ENCODE results near the gene RFT1. TPM values are rescaled to one million over a fixed set of nuclear protein-coding genes. Genes with fewer than 3 reads are reported as not detected.
A peak's percentile ranks its signal among the peaks of the same experiment; 100 is the strongest.

Gene RFT1
- total RNA-seq, 1 donor from 2014 or later = 17.2 TPM

GRCh38 chr3:53160061-53160659, 29.9 kb upstream of the RFT1 start:
- peak overlapping the region; percentile 72 for H3K4me3 ChIP-seq
- H3K27ac ChIP-seq = no peak overlapping the region
- H3K9me3 Mint-ChIP-seq = no peaks in the 10 kb centered on the region
- no peak overlapping the region for H3K9ac ChIP-seq
- peaks cover 19% of the 10 kb centered on the region for H3K4me1 ChIP-seq
- H4K20me1 ChIP-seq (ENCODE audit: low read depth) = no peaks in the 10 kb centered on the region
- H3K4me1 Mint-ChIP-seq = peaks cover 26% of the 10 kb centered on the region
- H3K36me3 Mint-ChIP-seq = peaks cover 2% of the 10 kb centered on the region
- H3K36me3 ChIP-seq = no peaks in the 10 kb centered on the region
- peaks cover 53% of the 10 kb centered on the region for H3K27me3 ChIP-seq
- H3K27me3 Mint-ChIP-seq (ENCODE audit: insufficient read depth, low read depth) = peaks cover 44% of the 10 kb centered on the region
- H3K4me3 Mint-ChIP-seq = peak overlapping the region; percentile 88
- H3F3A ChIP-seq (ENCODE audit: low read depth) = peaks cover 9% of the 10 kb centered on the region
- peak overlapping the region; percentile 94 for H3K4me2 ChIP-seq
- H3K79me2 ChIP-seq (ENCODE audit: low read depth) = no peaks in the 10 kb centered on the region
- TF ChIP-seq EZH2phosphoT487 (IDR thresholded peaks at IDR 0.05) = no peak
- H2AFZ ChIP-seq (replicated peaks) = peak overlapping the region; percentile 93
- H3K9me3 ChIP-seq (ENCODE audit: low read depth) = no peaks in the 10 kb centered on the region
- no peak overlapping the region for H3K27ac Mint-ChIP-seq
- DNase-seq (ENCODE audit: low spot score) = no peak

- TF ChIP-seq EZH2phosphoT487 (IDR thresholded peaks at IDR 0.05) = no peak
- Mint-ChIP-seq H3K4me3 (peak overlapping the region; percentile 88), H3K4me1 (peaks cover 26% of the 10 kb centered on the region), H3K27ac (no peak overlapping the region), H3K9me3 (no peaks in the 10 kb centered on the region), H3K36me3 (peaks cover 2% of the 10 kb centered on the region), H3K27me3 (ENCODE audit: insufficient read depth, low read depth) (peaks cover 45% of the 10 kb centered on the region)
- H3F3A ChIP-seq (ENCODE audit: low read depth) = peaks cover 9% of the 10 kb centered on the region
- H3K27me3 ChIP-seq = peaks cover 53% of the 10 kb centered on the region
- H3K79me2 ChIP-seq (ENCODE audit: low read depth) = no peaks in the 10 kb centered on the region
- H4K20me1 ChIP-seq (ENCODE audit: low read depth) = no peaks in the 10 kb centered on the region
- H3K9me3 ChIP-seq (ENCODE audit: low read depth) = no peaks in the 10 kb centered on the region
- no peak overlapping the region for H2AFZ ChIP-seq (replicated peaks)
- H3K36me3 ChIP-seq = no peaks in the 10 kb centered on the region
- peaks cover 19% of the 10 kb centered on the region for H3K4me1 ChIP-seq
- H3K9ac ChIP-seq = no peak overlapping the region
- H3K27ac ChIP-seq = no peak overlapping the region
- no peak overlapping the region for H3K4me3 ChIP-seq
- H3K4me2 ChIP-seq = peak overlapping the region; percentile 23
- DNase-seq (ENCODE audit: low spot score) = peak; percentile 62
Observed at GRCh38 chr3:53159156-53160060, 29.2 kb upstream of the RFT1 start.

GRCh38 chr3:53158765-53159155, 28.5 kb upstream of the RFT1 start:
- Histone ChIP-seq H3K4me3 (no peak overlapping the region), H3K9me3 (ENCODE audit: low read depth) (no peaks in the 10 kb centered on the region), H3F3A (ENCODE audit: low read depth) (peaks cover 9% of the 10 kb centered on the region), H3K4me2 (no peak overlapping the region), H4K20me1 (ENCODE audit: low read depth) (no peaks in the 10 kb centered on the region), H3K27ac (no peak overlapping the region), H3K79me2 (ENCODE audit: low read depth) (no peaks in the 10 kb centered on the region), H3K27me3 (peaks cover 53% of the 10 kb centered on the region), H3K9ac (no peak overlapping the region), H3K4me1 (peaks cover 19% of the 10 kb centered on the region), H3K36me3 (no peaks in the 10 kb centered on the region), H2AFZ (replicated peaks) (no peak overlapping the region)
- peak overlapping the region; percentile 48 for H3K4me3 Mint-ChIP-seq
- no peak overlapping the region for H3K27ac Mint-ChIP-seq
- H3K9me3 Mint-ChIP-seq = no peaks in the 10 kb centered on the region
- peaks cover 2% of the 10 kb centered on the region for H3K36me3 Mint-ChIP-seq
- DNase-seq (ENCODE audit: low spot score) = no peak
- TF ChIP-seq EZH2 (IDR thresholded peaks at IDR 0.05) (no peak), EZH2phosphoT487 (IDR thresholded peaks at IDR 0.05) (no peak), CTCF (IDR thresholded peaks at IDR 0.05) (no peak)
- peaks cover 26% of the 10 kb centered on the region for H3K4me1 Mint-ChIP-seq
- H3K27me3 Mint-ChIP-seq (ENCODE audit: insufficient read depth, low read depth) = peaks cover 47% of the 10 kb centered on the region

- Histone ChIP-seq H3F3A (ENCODE audit: low read depth) (peaks cover 9% of the 10 kb centered on the region), H4K20me1 (ENCODE audit: low read depth) (no peaks in the 10 kb centered on the region), H3K9ac (no peak overlapping the region), H3K4me2 (no peak overlapping the region), H3K4me3 (no peak overlapping the region), H3K27me3 (peaks cover 53% of the 10 kb centered on the region), H3K79me2 (ENCODE audit: low read depth) (no peaks in the 10 kb centered on the region), H3K9me3 (ENCODE audit: low read depth) (no peaks in the 10 kb centered on the region), H2AFZ (replicated peaks) (no peak overlapping the region), H3K27ac (no peak overlapping the region), H3K36me3 (no peaks in the 10 kb centered on the region), H3K4me1 (peaks cover 19% of the 10 kb centered on the region)
- peaks cover 2% of the 10 kb centered on the region for H3K36me3 Mint-ChIP-seq
- no peak for DNase-seq (ENCODE audit: low spot score)
- peak overlapping the region; percentile 41 for H3K4me3 Mint-ChIP-seq
- no peak for TF ChIP-seq EZH2phosphoT487 (IDR thresholded peaks at IDR 0.05)
- no peak for TF ChIP-seq EZH2 (IDR thresholded peaks at IDR 0.05)
- TF ChIP-seq CTCF (IDR thresholded peaks at IDR 0.05) = no peak
- peaks cover 49% of the 10 kb centered on the region for H3K27me3 Mint-ChIP-seq (ENCODE audit: insufficient read depth, low read depth)
- peaks cover 23% of the 10 kb centered on the region for H3K4me1 Mint-ChIP-seq
- H3K27ac Mint-ChIP-seq = no peak overlapping the region
- no peaks in the 10 kb centered on the region for H3K9me3 Mint-ChIP-seq
Observed at GRCh38 chr3:53157974-53158580, 27.8 kb upstream of the RFT1 start.

Measured in neural progenitor cell (in vitro differentiated cells).